Parathyroid adenoma (tissue), 2 donors: ENCODE measurements around the gene CDK3.
A peak's percentile ranks its signal among the peaks of the same experiment; 100 is the strongest.

Source experiments
- H2AFZ ChIP-seq: fragments of 300-600 bp; sonication (generic); one replicate; pipeline ENCODE4 v1.7.0; 2017; ENCODE audit warnings: antibody characterized with exemption, mild to moderate bottlenecking
- H3K27ac ChIP-seq: fragments of 300-600 bp; sonication (generic); one replicate; pipeline ENCODE4 v1.7.0; 2017
- H3K27me3 ChIP-seq: fragments of 300-600 bp; sonication (generic); one replicate; pipeline ENCODE4 v1.7.0; 2017; ENCODE audit warnings: low read length; ENCODE audit not compliant: control insufficient read depth, insufficient read depth
- H3K36me3 ChIP-seq: fragments of 300-600 bp; sonication (generic); one replicate; pipeline ENCODE4 v1.7.0; 2017; ENCODE audit warnings: low read length; ENCODE audit not compliant: control insufficient read depth, insufficient read depth
- H3K4me1 ChIP-seq: fragments of 300-600 bp; sonication (generic); one replicate; pipeline ENCODE4 v1.7.0; 2017; ENCODE audit warnings: control low read depth
- H3K4me2 ChIP-seq: fragments of 300-600 bp; sonication (generic); one replicate; pipeline ENCODE4 v1.7.0; 2017; ENCODE audit warnings: low read length
- H3K4me3 ChIP-seq: fragments of 300-600 bp; sonication (generic); one replicate; pipeline ENCODE4 v1.7.0; 2017; ENCODE audit warnings: low read depth, low read length
- H3K79me2 ChIP-seq: fragments of 300-600 bp; sonication (generic); one replicate; pipeline ENCODE4 v1.7.0; 2017; ENCODE audit warnings: control low read depth
- H3K9ac ChIP-seq: fragments of 300-600 bp; sonication (generic); one replicate; pipeline ENCODE4 v1.7.0; 2017; ENCODE audit warnings: mild to moderate bottlenecking
- H3K9me3 ChIP-seq: fragments of 300-600 bp; sonication (generic); one replicate; pipeline ENCODE4 v1.7.0; 2017; ENCODE audit warnings: low read length; ENCODE audit not compliant: control insufficient read depth
- TF ChIP-seq, protein P1 (sequence below): fragments of 300-600 bp; sonication (generic); IDR thresholded peaks from one replicate; pipeline ENCODE4 v1.7.0; 2017; ENCODE audit warnings: antibody characterized with exemption, mild to moderate bottlenecking
- donor health status: primary hyperparathyroidism.

Gene CDK3

DNA sequence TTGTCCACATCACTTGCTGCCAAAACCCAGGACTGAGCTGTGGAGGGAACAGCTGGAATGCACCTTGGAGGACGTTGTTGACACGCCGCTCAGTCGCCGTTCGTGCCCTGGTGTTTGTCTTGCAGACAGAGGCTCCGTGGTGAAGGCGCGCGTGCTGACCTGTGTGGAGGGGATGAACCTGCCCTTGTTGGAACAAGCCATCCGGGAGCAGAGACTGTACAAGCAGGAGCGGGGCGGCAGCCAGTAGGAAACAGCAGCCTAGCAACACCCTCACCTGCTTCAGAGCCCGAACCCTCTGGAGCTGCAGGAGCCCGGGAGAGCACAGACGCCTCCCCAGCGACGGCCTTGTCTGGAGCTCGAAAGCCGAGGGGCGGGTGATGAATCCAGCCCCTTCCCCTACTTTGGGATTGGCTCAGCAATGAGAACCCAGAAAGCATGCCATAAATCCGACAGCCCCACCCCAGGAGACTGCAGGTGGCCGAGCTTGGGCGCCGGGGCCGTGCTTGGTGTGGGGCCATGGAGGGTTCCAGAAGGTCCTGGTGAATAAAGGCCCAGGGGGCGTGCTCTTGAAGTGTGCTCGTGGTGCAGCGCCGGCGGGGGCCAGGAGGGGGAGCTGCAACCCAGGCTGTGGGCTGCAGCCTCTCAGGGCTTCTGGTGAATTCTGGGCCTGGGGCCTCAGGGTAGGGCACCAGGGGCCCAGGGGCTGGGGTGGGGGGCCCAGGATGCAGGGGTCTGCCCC, 470 bp upstream of the CDK3 start:
- H3K9me3 ChIP-seq = no peaks in the 10 kb centered on the region
- H2AFZ ChIP-seq = no peak overlapping the region
- no peak overlapping the region for H3K4me3 ChIP-seq
- H3K27ac ChIP-seq = no peak overlapping the region
- no peak overlapping the region for H3K9ac ChIP-seq
- no peaks in the 10 kb centered on the region for H3K27me3 ChIP-seq
- TF ChIP-seq, protein P1, sequence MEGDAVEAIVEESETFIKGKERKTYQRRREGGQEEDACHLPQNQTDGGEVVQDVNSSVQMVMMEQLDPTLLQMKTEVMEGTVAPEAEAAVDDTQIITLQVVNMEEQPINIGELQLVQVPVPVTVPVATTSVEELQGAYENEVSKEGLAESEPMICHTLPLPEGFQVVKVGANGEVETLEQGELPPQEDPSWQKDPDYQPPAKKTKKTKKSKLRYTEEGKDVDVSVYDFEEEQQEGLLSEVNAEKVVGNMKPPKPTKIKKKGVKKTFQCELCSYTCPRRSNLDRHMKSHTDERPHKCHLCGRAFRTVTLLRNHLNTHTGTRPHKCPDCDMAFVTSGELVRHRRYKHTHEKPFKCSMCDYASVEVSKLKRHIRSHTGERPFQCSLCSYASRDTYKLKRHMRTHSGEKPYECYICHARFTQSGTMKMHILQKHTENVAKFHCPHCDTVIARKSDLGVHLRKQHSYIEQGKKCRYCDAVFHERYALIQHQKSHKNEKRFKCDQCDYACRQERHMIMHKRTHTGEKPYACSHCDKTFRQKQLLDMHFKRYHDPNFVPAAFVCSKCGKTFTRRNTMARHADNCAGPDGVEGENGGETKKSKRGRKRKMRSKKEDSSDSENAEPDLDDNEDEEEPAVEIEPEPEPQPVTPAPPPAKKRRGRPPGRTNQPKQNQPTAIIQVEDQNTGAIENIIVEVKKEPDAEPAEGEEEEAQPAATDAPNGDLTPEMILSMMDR = peak; percentile 54
- H3K4me1 ChIP-seq = no peaks in the 10 kb centered on the region
- no peaks in the 10 kb centered on the region for H3K36me3 ChIP-seq
- no peaks in the 10 kb centered on the region for H3K79me2 ChIP-seq
- H3K4me2 ChIP-seq = no peak overlapping the region

DNA sequence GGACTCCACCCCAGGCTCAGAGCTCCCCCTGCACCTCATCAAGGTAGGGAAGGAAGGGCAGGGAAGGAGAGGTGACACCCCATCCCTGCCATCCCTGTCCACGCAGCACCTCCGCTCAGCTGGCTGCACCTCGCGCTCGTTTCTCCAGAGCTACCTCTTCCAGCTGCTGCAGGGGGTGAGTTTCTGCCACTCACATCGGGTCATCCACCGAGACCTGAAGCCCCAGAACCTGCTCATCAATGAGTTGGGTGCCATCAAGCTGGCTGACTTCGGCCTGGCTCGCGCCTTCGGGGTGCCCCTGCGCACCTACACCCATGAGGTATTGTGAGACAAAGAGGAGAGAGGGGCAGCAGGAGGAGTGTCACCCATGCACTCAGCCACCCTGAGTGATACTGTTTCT, 1.4 kb downstream of the CDK3 start:
- no peaks in the 10 kb centered on the region for H3K36me3 ChIP-seq
- TF ChIP-seq, protein P1 = no peak

DNA sequence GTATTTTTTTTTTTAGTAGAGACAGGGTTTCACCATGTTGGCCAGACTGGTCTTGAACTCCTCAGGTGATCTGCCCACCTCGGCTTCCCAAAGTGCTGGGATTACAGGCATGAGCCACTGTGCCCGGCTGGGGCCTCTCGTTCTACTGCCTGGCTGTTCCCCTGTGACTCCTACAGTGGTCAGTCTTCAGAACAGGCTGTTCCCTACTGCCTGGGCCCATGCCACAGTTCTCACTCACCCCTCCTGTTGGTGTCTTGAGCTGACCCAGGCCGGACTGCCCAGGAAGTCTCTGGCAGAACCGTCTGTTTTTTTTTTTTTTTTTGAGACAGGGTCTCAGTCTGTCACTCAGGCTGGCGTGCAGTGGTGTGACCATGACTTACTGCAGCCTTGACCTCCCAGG, 3.3 kb downstream of the CDK3 start:
- no peak overlapping the region for H3K27ac ChIP-seq
- H3K27me3 ChIP-seq = no peaks in the 10 kb centered on the region
- no peaks in the 10 kb centered on the region for H3K4me1 ChIP-seq
- no peak overlapping the region for H2AFZ ChIP-seq
- H3K4me3 ChIP-seq = no peak overlapping the region
- no peaks in the 10 kb centered on the region for H3K79me2 ChIP-seq
- H3K9ac ChIP-seq = no peak overlapping the region
- H3K4me2 ChIP-seq = no peak overlapping the region
- H3K9me3 ChIP-seq = no peaks in the 10 kb centered on the region
- H3K36me3 ChIP-seq = no peaks in the 10 kb centered on the region
- TF ChIP-seq, protein P1 = no peak

More for the DNA sequence above, 1.4 kb downstream of the CDK3 start:
- Histone ChIP-seq H3K9me3 (no peaks in the 10 kb centered on the region), H3K4me3 (no peak overlapping the region), H3K79me2 (no peaks in the 10 kb centered on the region), H3K4me2 (no peak overlapping the region), H2AFZ (no peak overlapping the region), H3K4me1 (no peaks in the 10 kb centered on the region), H3K9ac (no peak overlapping the region), H3K27me3 (no peaks in the 10 kb centered on the region), H3K27ac (no peak overlapping the region)

DNA sequence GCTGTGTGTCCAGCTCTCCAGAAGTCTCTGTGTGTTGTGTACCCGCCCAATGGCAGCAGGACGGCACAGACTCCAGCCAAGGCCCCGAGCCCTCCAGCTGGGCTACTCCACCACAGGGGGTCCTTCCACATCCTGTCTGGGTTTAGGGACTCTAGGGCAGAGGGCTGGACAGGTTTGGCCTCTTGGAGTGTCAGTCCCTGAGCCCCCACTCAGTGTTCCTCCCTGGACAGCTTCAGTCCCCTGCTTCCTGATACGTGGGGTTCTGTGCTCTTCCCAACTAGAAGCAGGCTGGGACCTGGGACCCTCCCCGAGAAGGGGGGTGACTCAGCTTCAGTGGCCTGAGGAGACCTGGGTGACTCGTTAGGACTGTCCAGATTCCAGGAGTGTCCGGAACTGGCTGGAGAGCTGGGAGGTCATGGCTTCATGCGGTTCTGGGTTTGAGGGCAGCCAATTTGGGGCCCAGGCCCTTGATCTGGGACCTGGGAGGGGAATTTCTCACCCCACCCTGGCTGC, 4.2 kb downstream of the CDK3 start:
- H3K4me3 ChIP-seq = no peak overlapping the region
- H3K9ac ChIP-seq = no peak overlapping the region

More for the DNA sequence above, 4.2 kb downstream of the CDK3 start:
- Histone ChIP-seq H3K4me1 (no peaks in the 10 kb centered on the region), H3K9me3 (no peaks in the 10 kb centered on the region), H3K79me2 (no peaks in the 10 kb centered on the region), H2AFZ (no peak overlapping the region), H3K4me2 (no peak overlapping the region), H3K27ac (no peak overlapping the region), H3K36me3 (no peaks in the 10 kb centered on the region), H3K27me3 (no peaks in the 10 kb centered on the region)
- TF ChIP-seq, protein P1 = no peak
